K562 (cell line): ENCODE measurements around the gene SALL2. TPM values are rescaled to one million over a fixed set of nuclear protein-coding genes. Genes with fewer than 3 reads are reported as not detected.

Source experiments
- BRD9 ChIP-seq: fragments of 450-650 bp; IDR thresholded peaks from 2 replicates; pipeline ENCODE4 v1.6.1; 2018; ENCODE audit warnings: low read depth; ENCODE audit not compliant: partially characterized antibody
- CBX1 ChIP-seq: sonication (generic); IDR thresholded peaks from 2 replicates; pipeline ENCODE4 v1.6.1; 2016; ENCODE audit warnings: antibody characterized with exemption, low read depth, mild to moderate bottlenecking
- ETV5 ChIP-seq: sonication (generic); formaldehyde crosslinking; IDR thresholded peaks from 2 replicates; pipeline ENCODE4 v1.4.0; 2020; ENCODE audit warnings: low read depth, mild to moderate bottlenecking, missing genetic modification reagents
- ILK ChIP-seq: fragments of 450-650 bp; IDR thresholded peaks from 2 replicates; pipeline ENCODE4 v1.6.1; 2016; ENCODE audit warnings: missing genetic modification characterization, low read depth, mild to moderate bottlenecking, missing compliant biosample characterization, moderate library complexity, borderline replicate concordance
- MYBL2 ChIP-seq, 2 experiments: fragments of 450-650 bp in 1 of 2; sonication (generic) in 1 of 2; formaldehyde crosslinking in 1 of 2; IDR thresholded peaks; 2 replicates each; pipeline versions ENCODE4 v1.6.1 to v1.8.1; 2017 to 2022; ENCODE audit warnings: borderline replicate concordance in 1 of 2, inconsistent platforms in 1 of 2, low read depth in 1 of 2, mild to moderate bottlenecking in 1 of 2, missing genetic modification reagents in 1 of 2, moderate library complexity in 1 of 2
- RBFOX2 ChIP-seq: fragments of 200-400 bp; formaldehyde crosslinking; IDR thresholded peaks from 2 replicates; pipeline ENCODE4 v1.6.1; 2017; ENCODE audit warnings: low read depth, mild to moderate bottlenecking, low read length, moderate library complexity
- RFX1 ChIP-seq: fragments of 450-650 bp; IDR thresholded peaks from 2 replicates; pipeline ENCODE4 v1.6.1; 2016; ENCODE audit warnings: mild to moderate bottlenecking, moderate library complexity
- RHOXF2B ChIP-seq: fragments of 250-450 bp; sonication (Bioruptor Pico); conservative IDR thresholded peaks from 2 replicates; pipeline ENCODE4 v1.5.1; 2021
- RUNX1 ChIP-seq: sonication (generic); IDR thresholded peaks from 2 replicates; pipeline ENCODE4 v1.6.1; 2016; ENCODE audit warnings: antibody characterized with exemption, low read depth
- SRF ChIP-seq, 2 experiments: fragments of 250-450, 450-650 bp in 1 of 2; sonication (Bioruptor Pico) in 1 of 2; sonication (generic) in 1 of 2; formaldehyde crosslinking; IDR thresholded peaks; 2 replicates each; pipeline versions ENCODE4 v1.5.0 to v1.5.1; 2020 to 2022; ENCODE audit warnings: mild to moderate bottlenecking in 1 of 2, missing genetic modification reagents in 1 of 2
- STAG1 ChIP-seq: sonication (generic); formaldehyde crosslinking; IDR thresholded peaks from 2 replicates; pipeline ENCODE4 v1.5.0; 2020; ENCODE audit warnings: missing genetic modification reagents, borderline replicate concordance
- TRIM24 ChIP-seq, 2 experiments: fragments of 450-650 bp; IDR thresholded peaks; 2 replicates each; pipeline ENCODE4 v1.6.1; 2016
- YY1 ChIP-seq, 3 experiments: IDR thresholded peaks; 2 replicates each; pipeline ENCODE4 v1.6.1; 2011; ENCODE audit warnings: low read length in 2 of 3, mild to moderate bottlenecking in 2 of 3, moderate library complexity in 2 of 3, borderline replicate concordance in 1 of 3, control low read depth in 1 of 3, low read depth in 1 of 3; ENCODE audit not compliant: insufficient read depth in 3 of 3, insufficient replicate concordance in 2 of 3, control insufficient read depth in 1 of 3, insufficient read length in 1 of 3; ENCODE audit errors: extremely low read depth in 1 of 3
- ZNF239 ChIP-seq: fragments of 250-450 bp; sonication (Bioruptor Pico); IDR thresholded peaks from 2 replicates; pipeline ENCODE4 v1.4.0; 2020; ENCODE audit warnings: mild to moderate bottlenecking
- ZNF780A ChIP-seq: fragments of 250-450 bp; sonication (Bioruptor Pico); IDR thresholded peaks from 2 replicates; pipeline ENCODE4 v1.5.0; 2021; ENCODE audit warnings: mild to moderate bottlenecking
- polyA plus RNA-seq, 8 experiments: library from polyadenylated mRNA; depleted of rRNA in 4 of 8; stranded (reverse) in 5 of 8; unstranded in 3 of 8; fragments of >200 nt; fragmentation: Nextera tagmentation in 2 of 8; fragmentation: Illumina TruSeq in 1 of 8; extraction: Ambion mirVana in 2 of 8; extraction: Trizol in 1 of 8; gene quantifications; 2 replicates each; pipeline versions ENCODE4 v1.2.1 to v1.2.3, GENCODE V29; 2011 to 2014; ENCODE audit warnings: inconsistent platforms in 1 of 8, missing spikeins in 1 of 8
- total RNA-seq, 7 experiments: library from RNA; depleted of rRNA in 6 of 7; stranded (reverse); fragments of >200 nt in 6 of 7; fragmentation: Illumina TruSeq in 2 of 7; extraction: Trizol in 2 of 7; gene quantifications; 2 replicates each; pipeline versions ENCODE4 v1.2.1 to v1.2.3, GENCODE V29; 2011 to 2021; ENCODE audit warnings: low replicate concordance in 1 of 7
- TF ChIP-seq, protein P1 (sequence below): fragments of 450-650 bp; IDR thresholded peaks from 2 replicates; pipeline ENCODE4 v1.7.0; 2016; ENCODE audit warnings: borderline replicate concordance
- TF ChIP-seq, protein P2 (sequence below): fragments of 450-650 bp; formaldehyde crosslinking; IDR thresholded peaks from 2 replicates; pipeline ENCODE4 v1.4.0; 2022; ENCODE audit warnings: missing genetic modification characterization
- TF ChIP-seq, protein P3 (sequence below): IDR thresholded peaks from 2 replicates; pipeline ENCODE4 v1.6.1; 2011; ENCODE audit not compliant: insufficient read length; ENCODE audit errors: extremely low read depth
- TF ChIP-seq, protein P4 (sequence below): fragments of 150-350 bp; IDR thresholded peaks from 2 replicates; pipeline ENCODE4 v1.6.1; 2014; ENCODE audit warnings: low read depth, mild to moderate bottlenecking, low read length, borderline replicate concordance

Gene SALL2
- total and polyA plus RNA-seq, 9 of the 15 experiments (the other 6 are each of a cell fraction or from before 2014, with no cell fraction given): 6.6 to 30.4 (median 12.9) TPM

GRCh38 chr14:21528381-21529348 lies 2.5 kb upstream of the SALL2 start (continued):
- TF ChIP-seq MYBL2 (IDR thresholded peaks at IDR 0.05; ENCODE audit: low read depth) (no peak), MYBL2 (CRISPR knock-in tag; IDR thresholded peaks at IDR 0.05; ENCODE audit: borderline replicate concordance) (no peak), RFX1 (no peak), ZNF239 (CRISPR knock-in tag) (no peak), TRIM24 (IDR thresholded peaks at IDR 0.05) (peak in 1 of 2 experiments; percentile 16; a peak in 1 of 4 replicates), STAG1 (no peak), RUNX1 (no peak), RHOXF2B (CRISPR knock-in tag) (no peak), ETV5 (CRISPR knock-in tag) (no peak), RBFOX2 (no peak; the same call in 1 of the 2 replicates), ILK (no peak), BRD9 (no peak), CBX1 (no peak), ZNF780A (CRISPR knock-in tag) (no peak), YY1 (IDR thresholded peaks at IDR 0.05; ENCODE audit: borderline replicate concordance in 1 of 3, control insufficient read depth in 1 of 3, extremely low read depth in 1 of 3, insufficient read depth in 3 of 3, insufficient read length in 1 of 3, insufficient replicate concordance in 2 of 3, low read depth in 1 of 3, low read length in 2 of 3) (peak in 1 of 3 experiments; percentile 44), SRF (CRISPR knock-in tag; IDR thresholded peaks at IDR 0.05) (no peak)
- TF ChIP-seq, protein P1, sequence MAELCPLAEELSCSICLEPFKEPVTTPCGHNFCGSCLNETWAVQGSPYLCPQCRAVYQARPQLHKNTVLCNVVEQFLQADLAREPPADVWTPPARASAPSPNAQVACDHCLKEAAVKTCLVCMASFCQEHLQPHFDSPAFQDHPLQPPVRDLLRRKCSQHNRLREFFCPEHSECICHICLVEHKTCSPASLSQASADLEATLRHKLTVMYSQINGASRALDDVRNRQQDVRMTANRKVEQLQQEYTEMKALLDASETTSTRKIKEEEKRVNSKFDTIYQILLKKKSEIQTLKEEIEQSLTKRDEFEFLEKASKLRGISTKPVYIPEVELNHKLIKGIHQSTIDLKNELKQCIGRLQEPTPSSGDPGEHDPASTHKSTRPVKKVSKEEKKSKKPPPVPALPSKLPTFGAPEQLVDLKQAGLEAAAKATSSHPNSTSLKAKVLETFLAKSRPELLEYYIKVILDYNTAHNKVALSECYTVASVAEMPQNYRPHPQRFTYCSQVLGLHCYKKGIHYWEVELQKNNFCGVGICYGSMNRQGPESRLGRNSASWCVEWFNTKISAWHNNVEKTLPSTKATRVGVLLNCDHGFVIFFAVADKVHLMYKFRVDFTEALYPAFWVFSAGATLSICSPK: no peak
- TF ChIP-seq, protein P2, sequence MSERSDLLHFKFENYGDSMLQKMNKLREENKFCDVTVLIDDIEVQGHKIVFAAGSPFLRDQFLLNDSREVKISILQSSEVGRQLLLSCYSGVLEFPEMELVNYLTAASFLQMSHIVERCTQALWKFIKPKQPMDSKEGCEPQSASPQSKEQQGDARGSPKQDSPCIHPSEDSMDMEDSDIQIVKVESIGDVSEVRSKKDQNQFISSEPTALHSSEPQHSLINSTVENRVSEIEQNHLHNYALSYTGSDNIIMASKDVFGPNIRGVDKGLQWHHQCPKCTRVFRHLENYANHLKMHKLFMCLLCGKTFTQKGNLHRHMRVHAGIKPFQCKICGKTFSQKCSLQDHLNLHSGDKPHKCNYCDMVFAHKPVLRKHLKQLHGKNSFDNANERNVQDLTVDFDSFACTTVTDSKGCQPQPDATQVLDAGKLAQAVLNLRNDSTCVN: no peak
- TF ChIP-seq, protein P3, sequence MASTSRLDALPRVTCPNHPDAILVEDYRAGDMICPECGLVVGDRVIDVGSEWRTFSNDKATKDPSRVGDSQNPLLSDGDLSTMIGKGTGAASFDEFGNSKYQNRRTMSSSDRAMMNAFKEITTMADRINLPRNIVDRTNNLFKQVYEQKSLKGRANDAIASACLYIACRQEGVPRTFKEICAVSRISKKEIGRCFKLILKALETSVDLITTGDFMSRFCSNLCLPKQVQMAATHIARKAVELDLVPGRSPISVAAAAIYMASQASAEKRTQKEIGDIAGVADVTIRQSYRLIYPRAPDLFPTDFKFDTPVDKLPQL: no peak
- TF ChIP-seq, protein P4, sequence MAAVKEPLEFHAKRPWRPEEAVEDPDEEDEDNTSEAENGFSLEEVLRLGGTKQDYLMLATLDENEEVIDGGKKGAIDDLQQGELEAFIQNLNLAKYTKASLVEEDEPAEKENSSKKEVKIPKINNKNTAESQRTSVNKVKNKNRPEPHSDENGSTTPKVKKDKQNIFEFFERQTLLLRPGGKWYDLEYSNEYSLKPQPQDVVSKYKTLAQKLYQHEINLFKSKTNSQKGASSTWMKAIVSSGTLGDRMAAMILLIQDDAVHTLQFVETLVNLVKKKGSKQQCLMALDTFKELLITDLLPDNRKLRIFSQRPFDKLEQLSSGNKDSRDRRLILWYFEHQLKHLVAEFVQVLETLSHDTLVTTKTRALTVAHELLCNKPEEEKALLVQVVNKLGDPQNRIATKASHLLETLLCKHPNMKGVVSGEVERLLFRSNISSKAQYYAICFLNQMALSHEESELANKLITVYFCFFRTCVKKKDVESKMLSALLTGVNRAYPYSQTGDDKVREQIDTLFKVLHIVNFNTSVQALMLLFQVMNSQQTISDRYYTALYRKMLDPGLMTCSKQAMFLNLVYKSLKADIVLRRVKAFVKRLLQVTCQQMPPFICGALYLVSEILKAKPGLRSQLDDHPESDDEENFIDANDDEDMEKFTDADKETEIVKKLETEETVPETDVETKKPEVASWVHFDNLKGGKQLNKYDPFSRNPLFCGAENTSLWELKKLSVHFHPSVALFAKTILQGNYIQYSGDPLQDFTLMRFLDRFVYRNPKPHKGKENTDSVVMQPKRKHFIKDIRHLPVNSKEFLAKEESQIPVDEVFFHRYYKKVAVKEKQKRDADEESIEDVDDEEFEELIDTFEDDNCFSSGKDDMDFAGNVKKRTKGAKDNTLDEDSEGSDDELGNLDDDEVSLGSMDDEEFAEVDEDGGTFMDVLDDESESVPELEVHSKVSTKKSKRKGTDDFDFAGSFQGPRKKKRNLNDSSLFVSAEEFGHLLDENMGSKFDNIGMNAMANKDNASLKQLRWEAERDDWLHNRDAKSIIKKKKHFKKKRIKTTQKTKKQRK: no peak
